ENCODE results near the gene ELP1. TPM values are rescaled to one million over a fixed set of nuclear protein-coding genes. Genes with fewer than 3 reads are reported as not detected.
"Not testable (repeated sequence)": the region's sequence is repeated elsewhere in the genome, so short reads cannot be mapped to it uniquely, and the experiment has no call there.

ELP1 gene
- total RNA-seq, 4 donors from 2014 or later = 12.3 to 22.2 (median 20.2) TPM

GRCh38 chr9:108842610-108843295 lies 91.2 kb downstream of the ELP1 start:
- no peak for DNase-seq
- intact Hi-C loops (cut with DNase I) = no loop called here
- H3K27ac ChIP-seq = no peak overlapping the region
- H3K27me3 ChIP-seq = no peaks in the 10 kb centered on the region
- TF ChIP-seq POLR2A (IDR thresholded peaks at IDR 0.05) = no peak
- TF ChIP-seq, protein P1, sequence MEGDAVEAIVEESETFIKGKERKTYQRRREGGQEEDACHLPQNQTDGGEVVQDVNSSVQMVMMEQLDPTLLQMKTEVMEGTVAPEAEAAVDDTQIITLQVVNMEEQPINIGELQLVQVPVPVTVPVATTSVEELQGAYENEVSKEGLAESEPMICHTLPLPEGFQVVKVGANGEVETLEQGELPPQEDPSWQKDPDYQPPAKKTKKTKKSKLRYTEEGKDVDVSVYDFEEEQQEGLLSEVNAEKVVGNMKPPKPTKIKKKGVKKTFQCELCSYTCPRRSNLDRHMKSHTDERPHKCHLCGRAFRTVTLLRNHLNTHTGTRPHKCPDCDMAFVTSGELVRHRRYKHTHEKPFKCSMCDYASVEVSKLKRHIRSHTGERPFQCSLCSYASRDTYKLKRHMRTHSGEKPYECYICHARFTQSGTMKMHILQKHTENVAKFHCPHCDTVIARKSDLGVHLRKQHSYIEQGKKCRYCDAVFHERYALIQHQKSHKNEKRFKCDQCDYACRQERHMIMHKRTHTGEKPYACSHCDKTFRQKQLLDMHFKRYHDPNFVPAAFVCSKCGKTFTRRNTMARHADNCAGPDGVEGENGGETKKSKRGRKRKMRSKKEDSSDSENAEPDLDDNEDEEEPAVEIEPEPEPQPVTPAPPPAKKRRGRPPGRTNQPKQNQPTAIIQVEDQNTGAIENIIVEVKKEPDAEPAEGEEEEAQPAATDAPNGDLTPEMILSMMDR (IDR thresholded peaks at IDR 0.05) = no peak
- no peaks in the 10 kb centered on the region for H3K36me3 ChIP-seq
- peaks cover 7 to 29% (median 8%) of the 10 kb centered on the region in 3 donors for H3K4me1 ChIP-seq
- WGBS, 2 donors = 46 to 77% methylated on average over 16 of the region's 16 CpGs
- H3K9me3 ChIP-seq = no peaks in the 10 kb centered on the region
- no peak overlapping the region for H3K4me3 ChIP-seq

GRCh38 chr9:108839561-108839960 lies 94.4 kb downstream of the ELP1 start:
- DNase-seq; H3K36me3 ChIP-seq; intact Hi-C loops (cut with DNase I); H3K27ac ChIP-seq; H3K4me3 ChIP-seq; H3K9me3 ChIP-seq; H3K27me3 ChIP-seq: not testable (repeated sequence)
- peaks cover 3 to 44% (median 17%) of the 10 kb centered on the region in 3 donors for H3K4me1 ChIP-seq
- WGBS, 2 donors = 83 to 90% methylated on average over 5 of the region's 5 CpGs

- no peaks in the 10 kb centered on the region for H3K27me3 ChIP-seq
- peaks cover 3 to 38% (median 13%) of the 10 kb centered on the region in 3 donors for H3K4me1 ChIP-seq
- no peaks in the 10 kb centered on the region for H3K9me3 ChIP-seq
- DNase-seq = no peak
- no peak overlapping the region for H3K4me3 ChIP-seq
- peak overlapping the region in 1 of 4 donors; percentile 81 for H3K27ac ChIP-seq
- 68 to 86% methylated on average over 6 of the region's 6 CpGs for WGBS, 2 donors
- H3K36me3 ChIP-seq = no peaks in the 10 kb centered on the region
- intact Hi-C loops (cut with DNase I) = no loop called here
- TF ChIP-seq, protein P1 (IDR thresholded peaks at IDR 0.05) = no peak
- TF ChIP-seq POLR2A (IDR thresholded peaks at IDR 0.05) = no peak
These were observed 95.9 kb downstream of the ELP1 start for GRCh38 chr9:108838017-108838416.

DNA sequence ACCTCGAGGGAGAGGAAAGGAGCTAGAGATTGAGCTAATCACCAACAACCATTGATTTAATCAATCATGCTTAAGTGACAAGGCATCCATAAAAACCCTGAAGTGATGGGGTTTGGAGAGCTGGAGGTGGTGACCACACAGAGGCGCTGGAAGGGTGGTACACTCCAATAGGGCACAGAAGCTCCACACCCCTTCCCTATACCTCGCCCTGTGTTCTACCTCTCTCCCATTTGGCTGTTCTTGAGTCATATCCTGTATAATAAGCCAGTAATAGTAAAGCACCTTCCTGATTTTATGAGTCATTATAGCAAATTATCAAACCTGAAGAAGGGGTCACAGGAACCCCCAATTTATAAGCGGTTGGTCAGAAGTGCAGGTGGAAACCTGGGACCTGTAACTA lies 96.4 kb downstream of the ELP1 start:
- intact Hi-C loops (cut with DNase I) = no loop called here
- Histone ChIP-seq H3K9me3 (no peaks in the 10 kb centered on the region), H3K36me3 (no peaks in the 10 kb centered on the region), H3K4me1 (peaks cover 3 to 38% (median 13%) of the 10 kb centered on the region in 3 donors), H3K27me3 (no peaks in the 10 kb centered on the region), H3K27ac (peak overlapping the region in 3 of 4 donors; percentile 16 to 81 (median 23)), H3K4me3 (no peak overlapping the region)
- TF ChIP-seq, protein P1 (IDR thresholded peaks at IDR 0.05) = no peak
- TF ChIP-seq POLR2A (IDR thresholded peaks at IDR 0.05) = no peak
- WGBS, 2 donors = 28 to 55% methylated on average over 3 of the region's 4 CpGs
- DNase-seq = no peak

DNA sequence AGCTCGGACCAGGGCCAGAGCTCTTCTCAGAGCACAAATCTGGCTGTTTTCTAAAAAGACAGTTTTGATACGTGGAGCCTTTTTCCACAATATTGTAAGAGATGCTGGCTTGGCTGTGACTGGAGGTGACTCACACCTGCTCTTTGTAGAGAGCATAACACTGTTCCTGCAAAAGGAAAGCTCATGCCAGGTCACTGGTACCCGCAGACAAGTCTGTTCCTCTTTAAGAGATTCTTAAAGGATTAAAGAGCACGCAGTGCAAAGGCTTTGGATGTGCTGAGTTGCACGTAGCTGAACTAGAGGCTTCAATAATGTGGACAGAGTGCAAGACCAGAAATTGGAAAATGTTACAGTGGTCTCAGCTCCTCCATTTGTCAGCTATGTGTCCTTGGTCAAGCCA lies 97.1 kb downstream of the ELP1 start:
- WGBS, 2 donors = 25 to 26% methylated on average over 5 of the region's 5 CpGs
- H3K27ac ChIP-seq = peak overlapping the region in 3 of 4 donors; percentile 16 to 81 (median 23)
- DNase-seq = no peak
- H3K4me1 ChIP-seq = peaks cover 3 to 45% (median 13%) of the 10 kb centered on the region in 3 donors
- TF ChIP-seq POLR2A (IDR thresholded peaks at IDR 0.05) = no peak
- TF ChIP-seq, protein P1 (IDR thresholded peaks at IDR 0.05) = no peak
- no peaks in the 10 kb centered on the region for H3K27me3 ChIP-seq
- intact Hi-C loops (cut with DNase I) = no loop called here
- H3K4me3 ChIP-seq = no peak overlapping the region
- no peaks in the 10 kb centered on the region for H3K36me3 ChIP-seq
- H3K9me3 ChIP-seq = no peaks in the 10 kb centered on the region
